Epithelial cell of esophagus (primary cell): Measurements from ENCODE around the gene STARD9.

Experiments
- DNase-seq: peaks from one replicate; pipeline ENCODE4 v3.0.0; 2010; ENCODE audit warnings: low read depth
- H3K4me3 ChIP-seq: 2 replicates; pipeline ENCODE4 v1.5.1; 2011; ENCODE audit warnings: mild to moderate bottlenecking, low read length, control low read depth
- CTCF ChIP-seq: IDR thresholded peaks from 2 replicates; pipeline ENCODE4 v1.5.1; 2011; ENCODE audit warnings: low read depth, mild to moderate bottlenecking, low read length, control low read depth, inconsistent platforms; ENCODE audit not compliant: insufficient read depth; ENCODE audit errors: missing control alignments

Gene STARD9

GRCh38 chr15:42693942-42694341 is 118.5 kb downstream of the STARD9 start:
- H3K4me3 ChIP-seq, result no peak overlapping the region
- no peak for DNase-seq
- no peak for TF ChIP-seq CTCF

GRCh38 chr15:42694398-42694797 is 119.0 kb downstream of the STARD9 start:
- DNase-seq, result no peak
- TF ChIP-seq CTCF, result no peak
- H3K4me3 ChIP-seq, result no peak overlapping the region

GRCh38 chr15:42695527-42696071 is 120.2 kb downstream of the STARD9 start:
- H3K4me3 ChIP-seq, result no peak overlapping the region
- no peak for TF ChIP-seq CTCF
- DNase-seq, result no peak

GRCh38 chr15:42696626-42697025 is 121.2 kb downstream of the STARD9 start:
- TF ChIP-seq CTCF, result no peak
- DNase-seq, result no peak
- H3K4me3 ChIP-seq, result no peak overlapping the region

- H3K4me3 ChIP-seq, result no peak overlapping the region
- peak; percentile 98 for TF ChIP-seq CTCF
- peak; percentile 81 for DNase-seq
Observed at GRCh38 chr15:42704492-42704926, 129.1 kb downstream of the STARD9 start.

- TF ChIP-seq CTCF, result no peak
- DNase-seq, result no peak
- no peak overlapping the region for H3K4me3 ChIP-seq
Observed at GRCh38 chr15:42705336-42705735, 129.9 kb downstream of the STARD9 start.

GRCh38 chr15:42707068-42707467 is 131.7 kb downstream of the STARD9 start:
- no peak for TF ChIP-seq CTCF
- no peak overlapping the region for H3K4me3 ChIP-seq

More at GRCh38 chr15:42707068-42707467, 131.7 kb downstream of the STARD9 start:
- peak; percentile 77 for DNase-seq
